ENCODE measurements around the gene GEMIN7. TPM values are rescaled to one million over a fixed set of nuclear protein-coding genes. Genes with fewer than 3 reads are reported as not detected.

The GEMIN7 gene
- total and polyA plus RNA-seq, 2 of the 13 experiments (the other 11 are each of a cell fraction or from before 2014, with no cell fraction given) = 24.1 to 30.6 TPM

DNA sequence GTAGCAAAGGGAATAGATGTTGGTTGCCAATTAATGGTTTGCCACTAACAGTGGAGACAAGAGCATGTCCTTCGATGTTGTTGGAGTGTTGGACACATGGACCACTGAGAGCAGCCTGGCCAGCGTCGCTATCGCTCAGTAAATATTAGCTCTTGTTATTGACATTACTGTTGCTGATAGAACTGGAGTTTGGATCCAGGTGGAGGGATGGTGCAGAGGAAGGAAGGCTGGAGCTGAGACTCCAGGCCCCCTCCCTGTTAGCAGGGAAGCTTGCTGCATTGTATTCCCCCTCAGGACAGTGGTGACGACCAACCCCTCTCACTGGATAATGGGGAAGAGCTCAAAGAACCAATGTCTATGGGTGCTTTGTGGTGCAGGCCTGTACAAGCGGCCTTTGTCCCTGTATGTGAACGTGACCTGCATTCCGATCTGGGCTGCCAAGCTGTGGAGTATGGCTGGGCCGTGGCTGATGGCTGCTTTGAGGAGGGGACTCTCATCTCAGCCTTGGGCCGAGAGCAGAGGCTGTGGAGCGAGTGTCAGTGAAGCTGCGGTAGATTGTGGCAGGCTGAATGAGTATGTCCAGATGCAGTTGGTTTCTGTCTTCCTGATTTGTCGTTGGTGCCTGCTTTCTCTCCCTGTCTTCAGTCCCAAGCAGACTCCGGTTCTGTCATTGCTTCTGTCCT, 33.2 kb upstream of the GEMIN7 start (continued):
- peak; percentile 52; the same call in 1 of the 2 replicates for TF ChIP-seq HHEX (CRISPR knock-in tag; IDR thresholded peaks at IDR 0.05)
- TF ChIP-seq JUND (CRISPR knock-in tag; IDR thresholded peaks at IDR 0.05) = peak; percentile 56; the same call in 1 of the 2 replicates
- TF ChIP-seq ZNF510 (CRISPR knock-in tag; IDR thresholded peaks at IDR 0.05; ENCODE audit: low read depth) = peak; percentile 88; the same call in 1 of the 2 replicates
- peak; percentile 81; the same call in 1 of the 2 replicates for TF ChIP-seq SSRP1 (CRISPR knock-in tag; IDR thresholded peaks at IDR 0.05)
- TF ChIP-seq MED8 (CRISPR knock-in tag; IDR thresholded peaks at IDR 0.05; ENCODE audit: insufficient replicate concordance) = no peak
- TF ChIP-seq, protein P1, sequence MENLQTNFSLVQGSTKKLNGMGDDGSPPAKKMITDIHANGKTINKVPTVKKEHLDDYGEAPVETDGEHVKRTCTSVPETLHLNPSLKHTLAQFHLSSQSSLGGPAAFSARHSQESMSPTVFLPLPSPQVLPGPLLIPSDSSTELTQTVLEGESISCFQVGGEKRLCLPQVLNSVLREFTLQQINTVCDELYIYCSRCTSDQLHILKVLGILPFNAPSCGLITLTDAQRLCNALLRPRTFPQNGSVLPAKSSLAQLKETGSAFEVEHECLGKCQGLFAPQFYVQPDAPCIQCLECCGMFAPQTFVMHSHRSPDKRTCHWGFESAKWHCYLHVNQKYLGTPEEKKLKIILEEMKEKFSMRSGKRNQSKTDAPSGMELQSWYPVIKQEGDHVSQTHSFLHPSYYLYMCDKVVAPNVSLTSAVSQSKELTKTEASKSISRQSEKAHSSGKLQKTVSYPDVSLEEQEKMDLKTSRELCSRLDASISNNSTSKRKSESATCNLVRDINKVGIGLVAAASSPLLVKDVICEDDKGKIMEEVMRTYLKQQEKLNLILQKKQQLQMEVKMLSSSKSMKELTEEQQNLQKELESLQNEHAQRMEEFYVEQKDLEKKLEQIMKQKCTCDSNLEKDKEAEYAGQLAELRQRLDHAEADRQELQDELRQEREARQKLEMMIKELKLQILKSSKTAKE (CRISPR knock-in tag; IDR thresholded peaks at IDR 0.05; ENCODE audit: borderline replicate concordance) = peak; percentile 78; the same call in 1 of the 2 replicates
- TF ChIP-seq, protein P2, sequence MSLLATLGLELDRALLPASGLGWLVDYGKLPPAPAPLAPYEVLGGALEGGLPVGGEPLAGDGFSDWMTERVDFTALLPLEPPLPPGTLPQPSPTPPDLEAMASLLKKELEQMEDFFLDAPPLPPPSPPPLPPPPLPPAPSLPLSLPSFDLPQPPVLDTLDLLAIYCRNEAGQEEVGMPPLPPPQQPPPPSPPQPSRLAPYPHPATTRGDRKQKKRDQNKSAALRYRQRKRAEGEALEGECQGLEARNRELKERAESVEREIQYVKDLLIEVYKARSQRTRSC (CRISPR knock-in tag; IDR thresholded peaks at IDR 0.05; ENCODE audit: low read depth) = no peak
- TF ChIP-seq NPAS2 (CRISPR knock-in tag; IDR thresholded peaks at IDR 0.05; ENCODE audit: borderline replicate concordance) = no peak
- no peak for TF ChIP-seq ZNF780A (CRISPR knock-in tag; IDR thresholded peaks at IDR 0.05)
- peak; percentile 97 for TF ChIP-seq PHF21A (CRISPR knock-in tag; IDR thresholded peaks at IDR 0.05)
- peak; percentile 52; the same call in 1 of the 2 replicates for TF ChIP-seq CREB1 (IDR thresholded peaks at IDR 0.05)
- peak; percentile 56 for TF ChIP-seq CREB1 (CRISPR knock-in tag; IDR thresholded peaks at IDR 0.05)
- TF ChIP-seq ZNF281 (CRISPR knock-in tag; IDR thresholded peaks at IDR 0.05; ENCODE audit: borderline replicate concordance) = no peak
- TF ChIP-seq ZMAT3 (CRISPR knock-in tag; conservative IDR thresholded peaks at IDR 0.05) = 0 out of 2 replicates have a peak, but pooled peaks have one; percentile 48
- TF ChIP-seq, protein P3, sequence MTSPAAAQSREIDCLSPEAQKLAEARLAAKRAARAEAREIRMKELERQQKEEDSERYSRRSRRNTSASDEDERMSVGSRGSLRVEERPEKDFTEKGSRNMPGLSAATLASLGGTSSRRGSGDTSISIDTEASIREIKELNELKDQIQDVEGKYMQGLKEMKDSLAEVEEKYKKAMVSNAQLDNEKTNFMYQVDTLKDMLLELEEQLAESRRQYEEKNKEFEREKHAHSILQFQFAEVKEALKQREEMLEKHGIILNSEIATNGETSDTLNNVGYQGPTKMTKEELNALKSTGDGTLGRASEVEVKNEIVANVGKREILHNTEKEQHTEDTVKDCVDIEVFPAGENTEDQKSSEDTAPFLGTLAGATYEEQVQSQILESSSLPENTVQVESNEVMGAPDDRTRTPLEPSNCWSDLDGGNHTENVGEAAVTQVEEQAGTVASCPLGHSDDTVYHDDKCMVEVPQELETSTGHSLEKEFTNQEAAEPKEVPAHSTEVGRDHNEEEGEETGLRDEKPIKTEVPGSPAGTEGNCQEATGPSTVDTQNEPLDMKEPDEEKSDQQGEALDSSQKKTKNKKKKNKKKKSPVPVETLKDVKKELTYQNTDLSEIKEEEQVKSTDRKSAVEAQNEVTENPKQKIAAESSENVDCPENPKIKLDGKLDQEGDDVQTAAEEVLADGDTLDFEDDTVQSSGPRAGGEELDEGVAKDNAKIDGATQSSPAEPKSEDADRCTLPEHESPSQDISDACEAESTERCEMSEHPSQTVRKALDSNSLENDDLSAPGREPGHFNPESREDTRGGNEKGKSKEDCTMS (CRISPR knock-in tag; conservative IDR thresholded peaks at IDR 0.05) = no peak
- no peak for TF ChIP-seq EEA1 (CRISPR knock-in tag; IDR thresholded peaks at IDR 0.05; ENCODE audit: borderline replicate concordance)
- TF ChIP-seq SAFB2 (CRISPR knock-in tag; IDR thresholded peaks at IDR 0.05; ENCODE audit: borderline replicate concordance, low read depth) = no peak
- TF ChIP-seq, protein P4, sequence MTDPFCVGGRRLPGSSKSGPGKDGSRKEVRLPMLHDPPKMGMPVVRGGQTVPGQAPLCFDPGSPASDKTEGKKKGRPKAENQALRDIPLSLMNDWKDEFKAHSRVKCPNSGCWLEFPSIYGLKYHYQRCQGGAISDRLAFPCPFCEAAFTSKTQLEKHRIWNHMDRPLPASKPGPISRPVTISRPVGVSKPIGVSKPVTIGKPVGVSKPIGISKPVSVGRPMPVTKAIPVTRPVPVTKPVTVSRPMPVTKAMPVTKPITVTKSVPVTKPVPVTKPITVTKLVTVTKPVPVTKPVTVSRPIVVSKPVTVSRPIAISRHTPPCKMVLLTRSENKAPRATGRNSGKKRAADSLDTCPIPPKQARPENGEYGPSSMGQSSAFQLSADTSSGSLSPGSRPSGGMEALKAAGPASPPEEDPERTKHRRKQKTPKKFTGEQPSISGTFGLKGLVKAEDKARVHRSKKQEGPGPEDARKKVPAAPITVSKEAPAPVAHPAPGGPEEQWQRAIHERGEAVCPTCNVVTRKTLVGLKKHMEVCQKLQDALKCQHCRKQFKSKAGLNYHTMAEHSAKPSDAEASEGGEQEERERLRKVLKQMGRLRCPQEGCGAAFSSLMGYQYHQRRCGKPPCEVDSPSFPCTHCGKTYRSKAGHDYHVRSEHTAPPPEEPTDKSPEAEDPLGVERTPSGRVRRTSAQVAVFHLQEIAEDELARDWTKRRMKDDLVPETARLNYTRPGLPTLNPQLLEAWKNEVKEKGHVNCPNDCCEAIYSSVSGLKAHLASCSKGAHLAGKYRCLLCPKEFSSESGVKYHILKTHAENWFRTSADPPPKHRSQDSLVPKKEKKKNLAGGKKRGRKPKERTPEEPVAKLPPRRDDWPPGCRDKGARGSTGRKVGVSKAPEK (CRISPR knock-in tag; IDR thresholded peaks at IDR 0.05; ENCODE audit: borderline replicate concordance) = no peak
